H1 (cell line): ENCODE results near the gene PLPPR4. TPM values are rescaled to one million over a fixed set of nuclear protein-coding genes. Genes with fewer than 3 reads are reported as not detected.

Experiments
- CTCF ChIA-PET: fragments of 300-600 bp; sonication (Branson Sonifier 250); formaldehyde crosslinking; loops from one replicate; lab custom pipeline; 2021; ENCODE audit not compliant: partially characterized antibody; lab: Charles Lee
- POLR2A ChIA-PET: fragments of 300-600 bp; sonication (Branson Sonifier 250); formaldehyde crosslinking; loops from one replicate; lab custom pipeline; 2021; ENCODE audit warnings: inconsistent platforms; ENCODE audit not compliant: partially characterized antibody; lab: Charles Lee
- DNase-seq, 2 experiments: peaks; one replicate each; pipeline versions ENCODE4 v3.0.0 to v3.0.0-alpha.2; 2010 to 2022; ENCODE audit warnings: low spot score in 2 of 2, low read depth in 1 of 2, mixed read lengths in 1 of 2
- FAIRE-seq: peaks from 2 replicates; lab custom pipeline; 2011; peaks lifted over from hg19 to GRCh38; lab: Jason Lieb, UNC
- H2AFZ ChIP-seq: 2 replicates; pipeline ENCODE4 v1.8.1; 2012; ENCODE audit warnings: low read length, inconsistent platforms
- H2AK5ac ChIP-seq: 2 replicates; pipeline ENCODE4 v1.6.1; 2013; ENCODE audit warnings: low read depth, low read length
- H2BK120ac ChIP-seq: replicated peaks from 2 replicates; pipeline ENCODE3; 2013; ENCODE audit warnings: low read depth, low read length, inconsistent platforms
- H2BK12ac ChIP-seq: 2 replicates; pipeline ENCODE4 v1.6.1; 2013; ENCODE audit warnings: low read depth, low read length
- H2BK15ac ChIP-seq: 2 replicates; pipeline ENCODE4 v1.6.1; 2013; ENCODE audit warnings: low read length
- H2BK20ac ChIP-seq: 2 replicates; pipeline ENCODE4 v1.6.1; 2013; ENCODE audit warnings: low read length
- H2BK5ac ChIP-seq: 2 replicates; pipeline ENCODE4 v1.6.1; 2013; ENCODE audit warnings: low read depth, low read length
- H3K14ac ChIP-seq: 2 replicates; pipeline ENCODE4 v1.6.1; 2013; ENCODE audit warnings: inconsistent platforms; ENCODE audit not compliant: insufficient read length
- H3K18ac ChIP-seq: 2 replicates; pipeline ENCODE4 v1.6.1; 2013; ENCODE audit warnings: low read length; ENCODE audit errors: extremely low read depth
- H3K23ac ChIP-seq: 2 replicates; pipeline ENCODE4 v1.6.1; 2013; ENCODE audit warnings: inconsistent platforms; ENCODE audit not compliant: insufficient read length
- H3K23me2 ChIP-seq: 2 replicates; pipeline ENCODE4 v1.6.1; 2013; ENCODE audit warnings: low read depth, low read length
- H3K27ac ChIP-seq: 2 replicates; pipeline ENCODE4 v1.6.1; 2011; ENCODE audit warnings: low read depth, low read length, inconsistent platforms
- H3K27me3 ChIP-seq, 4 experiments: replicated peaks in 1 of 4; 1 replicate in 1 of 4; 2 replicates in 3 of 4; pipeline versions ENCODE4 v1.6.1 to v1.8.1; 2011 to 2013; ENCODE audit warnings: low read length in 3 of 4, mild to moderate bottlenecking in 3 of 4, inconsistent platforms in 2 of 4, mixed read lengths in 2 of 4, moderate library complexity in 1 of 4; ENCODE audit not compliant: control insufficient read depth in 3 of 4, insufficient read depth in 3 of 4; ENCODE audit errors: extremely low read depth in 1 of 4
- H3K36me3 ChIP-seq, 4 experiments: 2 replicates each; pipeline versions ENCODE4 v1.6.1 to v1.8.1; 2011 to 2013; ENCODE audit warnings: mild to moderate bottlenecking in 4 of 4, low read length in 3 of 4, moderate library complexity in 2 of 4, control low read depth in 1 of 4, inconsistent platforms in 1 of 4; ENCODE audit not compliant: insufficient read depth in 4 of 4, control insufficient read depth in 2 of 4
- H3K4ac ChIP-seq: replicated peaks from 2 replicates; pipeline ENCODE3; 2013; ENCODE audit warnings: low read length, low read depth, mixed read lengths, inconsistent platforms; ENCODE audit not compliant: insufficient read length
- H3K4me1 ChIP-seq, 4 experiments: replicated peaks in 1 of 4; 1 replicate in 1 of 4; 2 replicates in 3 of 4; pipeline versions ENCODE4 v1.6.1 to v1.8.1; 2011 to 2013; ENCODE audit warnings: low read length in 3 of 4, inconsistent platforms in 2 of 4, mixed read lengths in 1 of 4; ENCODE audit not compliant: insufficient read depth in 4 of 4, control insufficient read depth in 3 of 4
- H3K4me2 ChIP-seq, 2 experiments: 2 replicates each; pipeline versions ENCODE4 v1.6.1 to v1.8.1; 2011 to 2013; ENCODE audit warnings: low read depth in 2 of 2, low read length in 2 of 2, control low read depth in 1 of 2, inconsistent platforms in 1 of 2, mild to moderate bottlenecking in 1 of 2; ENCODE audit not compliant: insufficient read depth in 1 of 2
- H3K4me3 ChIP-seq, 4 experiments: fragments of 200-600, 300-600 bp in 1 of 4; sonication (generic), shearing (Covaris generic), sonication (Bioruptor Twin) in 1 of 4; 2 replicates each; pipeline versions ENCODE4 v1.5.1 to v1.8.1; 2011 to 2016; ENCODE audit warnings: low read length in 4 of 4, low read depth in 3 of 4, control low read depth in 2 of 4, inconsistent platforms in 2 of 4, mild to moderate bottlenecking in 2 of 4, mixed read lengths in 1 of 4, moderate library complexity in 1 of 4; ENCODE audit not compliant: insufficient read depth in 2 of 4; ENCODE audit errors: extremely low read depth in 1 of 4
- H3K56ac ChIP-seq: replicated peaks from 2 replicates; pipeline ENCODE3; 2013; ENCODE audit warnings: low read depth, mild to moderate bottlenecking, mixed read lengths, low read length, inconsistent platforms; ENCODE audit not compliant: insufficient read length
- H3K79me1 ChIP-seq: 2 replicates; pipeline ENCODE4 v1.6.1; 2013; ENCODE audit warnings: low read depth, low read length, control low read depth
- H3K79me2 ChIP-seq, 2 experiments: 2 replicates each; pipeline versions ENCODE4 v1.6.1 to v1.8.1; 2012 to 2013; ENCODE audit warnings: low read length in 2 of 2, mild to moderate bottlenecking in 2 of 2, inconsistent platforms in 1 of 2; ENCODE audit not compliant: insufficient read depth in 2 of 2, control insufficient read depth in 1 of 2
- H3K9ac ChIP-seq, 4 experiments: replicated peaks in 1 of 4; 1 replicate in 1 of 4; 2 replicates in 3 of 4; pipeline versions ENCODE4 v1.6.1 to v1.8.1; 2011 to 2013; ENCODE audit warnings: low read depth in 3 of 4, low read length in 3 of 4, control low read depth in 2 of 4, mild to moderate bottlenecking in 2 of 4, moderate library complexity in 2 of 4, inconsistent platforms in 1 of 4; ENCODE audit errors: extremely low read depth in 1 of 4
- H3K9me3 ChIP-seq, 2 experiments: 2 replicates each; pipeline versions ENCODE4 v1.6.1 to v1.8.1; 2012 to 2013; ENCODE audit warnings: mild to moderate bottlenecking in 2 of 2, moderate library complexity in 2 of 2, control low read depth in 1 of 2, inconsistent platforms in 1 of 2, low read depth in 1 of 2, low read length in 1 of 2, mixed read lengths in 1 of 2; ENCODE audit not compliant: insufficient read depth in 2 of 2
- H4K20me1 ChIP-seq, 2 experiments: replicated peaks in 1 of 2; 2 replicates each; pipeline versions ENCODE3 to v1.8.1; 2011 to 2013; ENCODE audit warnings: inconsistent platforms in 2 of 2, low read length in 2 of 2, mild to moderate bottlenecking in 1 of 2; ENCODE audit not compliant: insufficient read depth in 2 of 2, control insufficient read depth in 1 of 2
- H4K5ac ChIP-seq: 2 replicates; pipeline ENCODE4 v1.6.1; 2013; ENCODE audit warnings: low read length, low read depth, mixed read lengths, inconsistent platforms; ENCODE audit not compliant: insufficient read length
- H4K8ac ChIP-seq: 2 replicates; pipeline ENCODE4 v1.8.0; 2013; ENCODE audit warnings: mild to moderate bottlenecking, moderate library complexity, low read length, inconsistent platforms; ENCODE audit not compliant: insufficient read depth; ENCODE audit errors: extremely low read depth
- H4K91ac ChIP-seq: replicated peaks from 2 replicates; pipeline ENCODE3; 2013; ENCODE audit warnings: low read length, mixed read lengths, inconsistent platforms; ENCODE audit not compliant: insufficient read length
- BACH1 ChIP-seq: IDR thresholded peaks from 2 replicates; pipeline ENCODE4 v1.6.1; 2012; ENCODE audit warnings: low read length, improper control_type of control experiment
- CTBP2 ChIP-seq: IDR thresholded peaks from 2 replicates; pipeline ENCODE4 v1.7.0; 2011; ENCODE audit warnings: borderline replicate concordance, mild to moderate bottlenecking, moderate library complexity, mixed read lengths, low read length; ENCODE audit not compliant: insufficient read depth, insufficient read length
- GABPA ChIP-seq: IDR thresholded peaks from 2 replicates; pipeline ENCODE4 v1.6.1; 2011; ENCODE audit warnings: mild to moderate bottlenecking, low read length, moderate library complexity, borderline replicate concordance; ENCODE audit not compliant: insufficient read depth
- JUN ChIP-seq: IDR thresholded peaks from 2 replicates; pipeline ENCODE4 v1.6.1; 2011; ENCODE audit warnings: low read depth, mild to moderate bottlenecking, improper control_type of control experiment, low read length
- RNF2 ChIP-seq: fragments of 200-900, 300-1000 bp; sonication (generic); IDR thresholded peaks from 2 replicates; pipeline ENCODE4 v1.7.1; 2016; ENCODE audit warnings: borderline replicate concordance, low read depth, mild to moderate bottlenecking, antibody characterized with exemption, low read length; ENCODE audit not compliant: poor library complexity, severe bottlenecking; ENCODE audit errors: missing control alignments
- SAP30 ChIP-seq: fragments of 300-600 bp; sonication (generic); IDR thresholded peaks from 2 replicates; pipeline ENCODE4 v1.7.1; 2012; ENCODE audit warnings: low read length, moderate library complexity, mild to moderate bottlenecking, inconsistent platforms; ENCODE audit not compliant: insufficient read depth, insufficient replicate concordance
- TEAD4 ChIP-seq: IDR thresholded peaks from 2 replicates; pipeline ENCODE4 v1.6.1; 2012; ENCODE audit warnings: low read depth, low read length, inconsistent platforms, mixed read lengths
- WGBS, 2 experiments: shearing (Covaris generic) in 1 of 2; methylation state at CpG; one replicate each; pipeline versions ENCODE4 v1.1.6 to v1.1.7; 2013 to 2015; ENCODE audit warnings: low lambda C conversion rate in 2 of 2, mixed read lengths in 2 of 2, inconsistent platforms in 1 of 2, low coverage in 1 of 2, missing lambda C conversion rate in 1 of 2; ENCODE audit not compliant: insufficient replicate concordance in 2 of 2, insufficient coverage in 1 of 2, insufficient read length in 1 of 2; ENCODE audit errors: extremely low coverage in 1 of 2, missing lambda C conversion rate in 1 of 2; 5-methylcytosine and 5-hydroxymethylcytosine counted together
- polyA plus RNA-seq, 7 experiments: library from polyadenylated mRNA; depleted of rRNA in 3 of 7; stranded (reverse) in 5 of 7; unstranded in 2 of 7; fragments of >200 nt in 5 of 7; fragments of 200-250 nt in 2 of 7; gene quantifications; 1 replicate in 5 of 7; 2 replicates in 1 of 7; 4 replicates in 1 of 7; pipeline versions ENCODE4 v1.2.1 to v1.2.3, GENCODE V29; 2011 to 2013; ENCODE audit warnings: missing spikeins in 2 of 7, mixed read lengths in 2 of 7
- total RNA-seq: library from RNA; stranded (reverse); fragmentation: NEBNext Ultra II Directional; extraction: Animal tissue kit (Norgen Biotek cat#: 25700); gene quantifications from 2 replicates; pipeline ENCODE4 v1.2.1, GENCODE V29; 2021

The PLPPR4 gene
- total and polyA plus RNA-seq, 2 of the 8 experiments (the other 6 are each of a cell fraction or from before 2014, with no cell fraction given), result 0.74 to 2.2 TPM

DNA sequence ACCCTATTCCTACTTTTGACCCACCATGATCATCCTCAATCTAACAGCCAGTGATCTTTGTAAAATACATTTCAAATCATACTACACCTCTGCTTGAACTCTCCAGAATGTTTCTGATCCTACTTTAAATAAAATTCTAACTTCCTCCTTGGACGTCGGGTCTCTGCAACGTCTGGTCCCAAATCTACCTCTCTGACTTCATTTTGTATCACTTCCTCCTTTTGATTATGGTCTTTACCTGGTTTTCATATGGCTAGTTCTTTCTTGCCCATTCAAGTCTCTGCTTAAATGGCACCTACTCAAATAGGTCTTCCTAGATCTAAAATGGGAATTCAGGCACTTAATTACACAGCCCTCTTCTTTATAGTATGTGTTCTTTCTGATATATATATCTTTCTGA lies 18.2 kb downstream of the PLPPR4 start:
- Histone ChIP-seq H3K14ac (no peak overlapping the region), H4K5ac (no peak overlapping the region), H2BK120ac (no peak overlapping the region), H2BK20ac (no peak overlapping the region), H3K4me2 (no peak overlapping the region), H4K91ac (no peak overlapping the region), H2BK5ac (no peak overlapping the region), H3K79me1 (no peaks in the 10 kb centered on the region), H3K9me3 (no peaks in the 10 kb centered on the region), H3K4me3 (no peak overlapping the region), H3K18ac (no peak overlapping the region), H2AFZ (no peak overlapping the region), H3K23ac (no peak overlapping the region), H2AK5ac (no peak overlapping the region), H3K4ac (no peak overlapping the region), H3K56ac (no peak overlapping the region)
- FAIRE-seq (no peak), DNase-seq (no peak)
- POLR2A ChIA-PET, result no interaction called here
- CTCF ChIA-PET, result no interaction called here
- WGBS, 2 experiments, result 64% methylated on average over 3 of the region's 3 CpGs; no CpG with 5 or more reads in 1 of the 2 experiments
- TF ChIP-seq TEAD4, result no peak
- TF ChIP-seq GABPA, result no peak
- TF ChIP-seq BACH1, result no peak
- no peak for TF ChIP-seq RNF2
- TF ChIP-seq SAP30, result no peak
- TF ChIP-seq JUN, result no peak
- TF ChIP-seq CTBP2, result no peak
- TF ChIP-seq, all 59 proteins: peak for 0
- Histone ChIP-seq H3K4me1 (no peaks in the 10 kb centered on the region), H4K8ac (no peak overlapping the region), H3K79me2 (no peaks in the 10 kb centered on the region), H3K27ac (no peak overlapping the region), H2BK12ac (no peak overlapping the region), H3K27me3 (peaks cover 0 to 1% (median 0%) of the 10 kb centered on the region in 4 experiments; a peak in 1 of 7 replicates), H3K36me3 (no peaks in the 10 kb centered on the region), H2BK15ac (no peak overlapping the region), H3K9ac (no peak overlapping the region), H3K23me2 (no peaks in the 10 kb centered on the region), H4K20me1 (no peaks in the 10 kb centered on the region)
